ENCODE data around the gene PCDHGC4.

The PCDHGC4 gene

GRCh38 chr5:141488591-141489561 lies 4.0 kb downstream of the PCDHGC4 start, which contains the start of gene PCDHGC5:
PCDHGC5 (plus strand) TSS chr5:141489081; CDS start chr5:141489241, 160 bp downstream.
- peak; percentile 66 for ATAC-seq
- TF ChIP-seq RARB (CRISPR knock-in tag; IDR thresholded peaks at IDR 0.05) = no peak
- TF ChIP-seq PATZ1 (CRISPR knock-in tag; IDR thresholded peaks at IDR 0.05; ENCODE audit: borderline replicate concordance) = no peak
- TF ChIP-seq TOX (CRISPR knock-in tag; IDR thresholded peaks at IDR 0.05; ENCODE audit: borderline replicate concordance) = no peak
- TF ChIP-seq, protein P1, sequence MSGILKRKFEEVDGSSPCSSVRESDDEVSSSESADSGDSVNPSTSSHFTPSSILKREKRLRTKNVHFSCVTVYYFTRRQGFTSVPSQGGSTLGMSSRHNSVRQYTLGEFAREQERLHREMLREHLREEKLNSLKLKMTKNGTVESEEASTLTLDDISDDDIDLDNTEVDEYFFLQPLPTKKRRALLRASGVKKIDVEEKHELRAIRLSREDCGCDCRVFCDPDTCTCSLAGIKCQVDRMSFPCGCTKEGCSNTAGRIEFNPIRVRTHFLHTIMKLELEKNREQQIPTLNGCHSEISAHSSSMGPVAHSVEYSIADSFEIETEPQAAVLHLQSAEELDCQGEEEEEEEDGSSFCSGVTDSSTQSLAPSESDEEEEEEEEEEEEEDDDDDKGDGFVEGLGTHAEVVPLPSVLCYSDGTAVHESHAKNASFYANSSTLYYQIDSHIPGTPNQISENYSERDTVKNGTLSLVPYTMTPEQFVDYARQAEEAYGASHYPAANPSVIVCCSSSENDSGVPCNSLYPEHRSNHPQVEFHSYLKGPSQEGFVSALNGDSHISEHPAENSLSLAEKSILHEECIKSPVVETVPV (CRISPR knock-in tag; IDR thresholded peaks at IDR 0.05) = no peak

DNA sequence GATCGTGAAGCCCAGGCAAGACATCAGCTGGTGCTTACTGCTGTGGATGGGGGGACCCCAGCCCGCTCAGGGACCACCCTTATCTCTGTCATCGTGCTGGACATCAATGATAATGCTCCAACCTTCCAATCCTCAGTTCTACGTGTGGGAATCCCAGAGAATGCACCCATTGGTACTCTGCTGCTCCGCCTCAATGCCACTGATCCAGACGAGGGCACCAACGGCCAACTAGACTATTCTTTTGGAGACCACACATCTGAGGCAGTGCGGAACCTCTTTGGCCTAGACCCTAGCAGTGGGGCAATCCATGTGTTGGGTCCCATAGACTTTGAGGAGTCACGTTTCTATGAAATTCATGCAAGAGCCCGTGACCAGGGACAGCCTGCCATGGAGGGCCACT lies 5.0 kb downstream of the PCDHGC4 start:
- ATAC-seq = no peak
- TF ChIP-seq, protein P2, sequence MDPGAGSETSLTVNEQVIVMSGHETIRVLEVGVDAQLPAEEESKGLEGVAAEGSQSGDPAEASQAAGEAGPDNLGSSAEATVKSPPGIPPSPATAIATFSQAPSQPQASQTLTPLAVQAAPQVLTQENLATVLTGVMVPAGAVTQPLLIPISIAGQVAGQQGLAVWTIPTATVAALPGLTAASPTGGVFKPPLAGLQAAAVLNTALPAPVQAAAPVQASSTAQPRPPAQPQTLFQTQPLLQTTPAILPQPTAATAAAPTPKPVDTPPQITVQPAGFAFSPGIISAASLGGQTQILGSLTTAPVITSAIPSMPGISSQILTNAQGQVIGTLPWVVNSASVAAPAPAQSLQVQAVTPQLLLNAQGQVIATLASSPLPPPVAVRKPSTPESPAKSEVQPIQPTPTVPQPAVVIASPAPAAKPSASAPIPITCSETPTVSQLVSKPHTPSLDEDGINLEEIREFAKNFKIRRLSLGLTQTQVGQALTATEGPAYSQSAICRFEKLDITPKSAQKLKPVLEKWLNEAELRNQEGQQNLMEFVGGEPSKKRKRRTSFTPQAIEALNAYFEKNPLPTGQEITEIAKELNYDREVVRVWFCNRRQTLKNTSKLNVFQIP (CRISPR knock-in tag; IDR thresholded peaks at IDR 0.05; ENCODE audit: borderline replicate concordance, low read depth) = no peak
- no peak for TF ChIP-seq TOX (CRISPR knock-in tag; IDR thresholded peaks at IDR 0.05; ENCODE audit: borderline replicate concordance)
- no peak for TF ChIP-seq RARB (CRISPR knock-in tag; IDR thresholded peaks at IDR 0.05)
- no peak for TF ChIP-seq ARNTL (CRISPR knock-in tag; IDR thresholded peaks at IDR 0.05; ENCODE audit: borderline replicate concordance, low read depth)
- TF ChIP-seq SNAI2 (CRISPR knock-in tag; IDR thresholded peaks at IDR 0.05) = no peak
- no peak for TF ChIP-seq ZNF8 (CRISPR knock-in tag; IDR thresholded peaks at IDR 0.05)
- TF ChIP-seq CREB5 (CRISPR knock-in tag; IDR thresholded peaks at IDR 0.05; ENCODE audit: low read depth) = no peak
- TF ChIP-seq ZFP3 (CRISPR knock-in tag; IDR thresholded peaks at IDR 0.05) = no peak
- TF ChIP-seq TSHZ2 (CRISPR knock-in tag; IDR thresholded peaks at IDR 0.05) = no peak
- no peak for TF ChIP-seq PPARA (CRISPR knock-in tag; IDR thresholded peaks at IDR 0.05; ENCODE audit: borderline replicate concordance)
- no peak for TF ChIP-seq PATZ1 (CRISPR knock-in tag; IDR thresholded peaks at IDR 0.05; ENCODE audit: borderline replicate concordance)
- TF ChIP-seq, protein P1 (CRISPR knock-in tag; IDR thresholded peaks at IDR 0.05) = no peak
- TF ChIP-seq ESRRG (CRISPR knock-in tag; IDR thresholded peaks at IDR 0.05) = no peak
- TF ChIP-seq OSR1 (CRISPR knock-in tag; IDR thresholded peaks at IDR 0.05) = no peak

Data from SK-N-SH treated with all-trans-retinoic acid at 6 μM for 48 hours (cell line).